Heart left ventricle (tissue), 16 donors: ENCODE results near the gene ANXA11. TPM values are rescaled to one million over a fixed set of nuclear protein-coding genes. Genes with fewer than 3 reads are reported as not detected.
"Not testable (repeated sequence)": the region's sequence is repeated elsewhere in the genome, so short reads cannot be mapped to it uniquely, and the experiment has no call there.

ENCODE experiments used
- ATAC-seq, 4 donors: fragments of 200-7000 bp; cut with Tn5 transposase; one replicate each; pipeline ENCODE4 v1.9.1; 2020 to 2022; ENCODE audit warnings: moderate library complexity in 4 of 4, mild to moderate bottlenecking in 3 of 4, moderate number of reproducible peaks in 1 of 4
- DNase-seq, 5 donors: peaks; one replicate each; pipeline ENCODE4 v3.0.0-alpha.2; 2020
- H3K27ac ChIP-seq, 12 donors: fragments of 200-600 bp; sonication (generic) in 4 of 12; one replicate each; pipeline versions ENCODE4 v1.5.0 to v1.8.0; 2016 to 2022; ENCODE audit warnings: mild to moderate bottlenecking in 2 of 12
- H3K27me3 ChIP-seq, 9 donors: fragments of 200-600 bp; sonication (generic) in 2 of 9; one replicate each; pipeline versions ENCODE4 v1.5.1 to v1.8.0; 2016 to 2022; ENCODE audit warnings: mild to moderate bottlenecking in 3 of 9
- H3K36me3 ChIP-seq, 9 donors: fragments of 200-600 bp; sonication (generic) in 2 of 9; one replicate each; pipeline versions ENCODE4 v1.5.0 to v1.8.0; 2018 to 2022; ENCODE audit warnings: mild to moderate bottlenecking in 2 of 9
- H3K4me1 ChIP-seq, 12 donors: fragments of 200-600 bp; sonication (generic) in 4 of 12; one replicate each; pipeline versions ENCODE4 v1.5.0 to v1.8.0; 2016 to 2022; ENCODE audit warnings: mild to moderate bottlenecking in 3 of 12
- H3K4me3 ChIP-seq, 12 donors: fragments of 200-600 bp; sonication (generic) in 4 of 12; one replicate each; pipeline versions ENCODE4 v1.5.0 to v1.8.0; 2017 to 2022; ENCODE audit warnings: mild to moderate bottlenecking in 9 of 12, moderate library complexity in 4 of 12
- H3K9me3 ChIP-seq, 12 donors: fragments of 200-600 bp; sonication (generic) in 4 of 12; one replicate each; pipeline versions ENCODE4 v1.5.0 to v1.8.0; 2016 to 2022; ENCODE audit warnings: mild to moderate bottlenecking in 1 of 12
- CTCF ChIP-seq, 12 donors: fragments of 200-600 bp; sonication (generic) in 4 of 12; IDR thresholded peaks; one replicate each; pipeline versions ENCODE4 v1.5.0 to v1.8.0; 2018 to 2022; ENCODE audit warnings: antibody characterized with exemption in 12 of 12, mild to moderate bottlenecking in 5 of 12
- POLR2A ChIP-seq, 2 donors: fragments of 450-650 bp; IDR thresholded peaks; one replicate each; pipeline ENCODE4 v1.6.1; 2017; ENCODE audit warnings: antibody characterized with exemption in 2 of 2, mild to moderate bottlenecking in 2 of 2, moderate library complexity in 2 of 2
- WGBS, 4 donors: extraction: QIAGEN DNeasy Blood & Tissue Kit in 2 of 4; methylation state at CpG; one replicate each; pipeline versions ENCODE4 v1.1.5 to v1.1.7; 2013 to 2018; 5-methylcytosine and 5-hydroxymethylcytosine counted together
- intact Hi-C, 10 donors: fragments of 100-400 bp; cut with DNase I; formaldehyde crosslinking; loops; one replicate each; pipeline versions ENCODE4 v1.11.1 to v1.14.2; 2022
- polyA plus RNA-seq, 2 donors: library from polyadenylated mRNA; stranded (reverse); fragments of 200-250 nt; gene quantifications; one replicate each; pipeline ENCODE4 v1.2.3, GENCODE V29; 2013
- total RNA-seq, 9 donors: library from RNA; depleted of rRNA in 2 of 9; stranded (reverse); fragments of >200 nt in 2 of 9; fragmentation: NEBNext Ultra II Directional in 3 of 9; extraction: Animal tissue kit (Norgen Biotek cat#: 25700) in 3 of 9; gene quantifications; one replicate each; pipeline versions ENCODE4 v1.1.0 to v1.2.4, GENCODE V29; 2016 to 2023
- donor health status: ischemic (EF 13 %, LVEDD 7.1; RV severe dilation, severe dysfunction).
- donor health status: healthy with polysubstance abuse.
- donor health status: DM: no; HTN: yes; CAD: no.
- donor health status: DM: no; HTN: no; CAD: no.
- donor health status: ischemic (EF 25% LVEDD 6.9; RV normal size, moderate dysfunction).
- donor health status: ischemic (EF 25% LVEDD 5.7; RV mildly dilated, moderate dysfunction).
- donor health status: healthy.
- donor health status: DM: yes; HTN: yes; CAD: no.
- donor health status: ischemic (EF 35%, LVEDD 5.7; RV mildly dilated, moderate dysfunction).
- donor health status: nonischemic (EF 11% LVEDD 7.7; RV severe dilation, severe dysfunction).
- donor health status: DM: yes; HTN: yes; CAD: no.
- donor health status: PGD.
- donor health status: ischemic (EF 29% LVEDD 5.4; RV normal size, mild dysfunction).
- donor health status: nonischemic (EF 23%, LVEDD 6.1; RV moderate dilation, normal function).

The ANXA11 gene
- total and polyA plus RNA-seq, 11 donors: 152 to 487 (median 368) TPM

- Histone ChIP-seq H3K27ac (peak overlapping the region; percentile 58 to 91 (median 76)), H3K27me3 (peaks cover 0 to 7% (median 0%) of the 10 kb centered on the region in 9 donors), H3K9me3 (no peaks in the 10 kb centered on the region), H3K4me1 (peaks cover 0 to 58% (median 23%) of the 10 kb centered on the region in 12 donors), H3K36me3 (peaks cover 0 to 7% (median 0%) of the 10 kb centered on the region in 9 donors), H3K4me3 (no peak overlapping the region)
- ATAC-seq (no peak), DNase-seq (peak in 1 of 5 donors; percentile 12)
- WGBS, 4 donors: 55 to 71% (median 59%) methylated on average over 4 of the region's 4 CpGs
- intact Hi-C loops: loop anchor here in 6 of 10 donors (5.0 to 10.0 kb wide), 3 partner anchors 61 to 81 kb away; partner anchors contain the start of gene TMEM254 (in 5 of the 6)
- no peak for TF ChIP-seq CTCF (IDR thresholded peaks at IDR 0.05)
- TF ChIP-seq POLR2A (IDR thresholded peaks at IDR 0.05): no peak
Observed at GRCh38 chr10:80137920-80138319, 67.4 kb downstream of the ANXA11 start.

GRCh38 chr10:80137031-80137862 lies 68.1 kb downstream of the ANXA11 start:
- DNase-seq (peak; percentile 62 to 88 (median 79)), ATAC-seq (peak; percentile 48 to 76 (median 72))
- no peaks in the 10 kb centered on the region for H3K9me3 ChIP-seq
- 65 to 79% (median 75%) methylated on average over 12 to 14 of the region's 14 CpGs for WGBS, 4 donors
- peaks cover 0 to 4% (median 0%) of the 10 kb centered on the region in 9 donors for H3K36me3 ChIP-seq
- peak overlapping the region; percentile 64 to 91 (median 76) for H3K27ac ChIP-seq
- H3K27me3 ChIP-seq: peaks cover 0 to 14% (median 0%) of the 10 kb centered on the region in 9 donors
- intact Hi-C loops: loop anchor here in 6 of 10 donors (5.0 to 10.0 kb wide), 3 partner anchors 60 to 80 kb away; partner anchors contain the start of gene TMEM254 (in 5 of the 6)
- peaks cover 0 to 60% (median 27%) of the 10 kb centered on the region in 12 donors for H3K4me1 ChIP-seq
- no peak overlapping the region for H3K4me3 ChIP-seq
- no peak for TF ChIP-seq POLR2A (IDR thresholded peaks at IDR 0.05)
- no peak for TF ChIP-seq CTCF (IDR thresholded peaks at IDR 0.05)

- ATAC-seq (peak; percentile 78 to 90 (median 84)), DNase-seq (peak; percentile 93 to 97 (median 95))
- 36 to 54% (median 48%) methylated on average over 6 to 8 of the region's 8 CpGs for WGBS, 4 donors
- Histone ChIP-seq H3K27ac (peak overlapping the region; percentile 25 to 91 (median 76)), H3K4me1 (peaks cover 0 to 66% (median 30%) of the 10 kb centered on the region in 12 donors), H3K9me3 (no peaks in the 10 kb centered on the region), H3K36me3 (no peaks in the 10 kb centered on the region), H3K4me3 (peak overlapping the region in 5 of 12 donors; percentile 1 to 68 (median 11)), H3K27me3 (peaks cover 0 to 19% (median 0%) of the 10 kb centered on the region in 9 donors)
- no peak for TF ChIP-seq POLR2A (IDR thresholded peaks at IDR 0.05)
- no peak for TF ChIP-seq CTCF (IDR thresholded peaks at IDR 0.05)
- intact Hi-C loops: loop anchor here in 6 of 10 donors (5.0 to 10.0 kb wide), 3 partner anchors 59 to 79 kb away; partner anchors contain the start of gene TMEM254 (in 5 of the 6)
Observed at GRCh38 chr10:80136134-80136571, 69.2 kb downstream of the ANXA11 start.

GRCh38 chr10:80133687-80134086 lies 71.7 kb downstream of the ANXA11 start:
- WGBS, 4 donors: 62 to 75% (median 71%) methylated on average over 9 of the region's 9 CpGs
- intact Hi-C loops: loop anchor here in 3 of 10 donors (5.0 to 10.0 kb wide), 2 partner anchors 56 to 59 kb away; partner anchors contain the start of gene TMEM254 (in 3 of the 3)

More at GRCh38 chr10:80133687-80134086, 71.7 kb downstream of the ANXA11 start:
- Histone ChIP-seq H3K27ac (peak overlapping the region; percentile 69 to 90 (median 82)), H3K27me3 (peaks cover 0 to 19% (median 0%) of the 10 kb centered on the region in 9 donors), H3K4me1 (peaks cover 0 to 61% (median 30%) of the 10 kb centered on the region in 12 donors), H3K4me3 (peak overlapping the region; percentile 30 to 73 (median 62))
- not testable (repeated sequence) for H3K36me3 ChIP-seq, ATAC-seq, H3K9me3 ChIP-seq
- DNase-seq: peak in 1 of 5 donors; percentile 10
